ENCODE results near the gene ALDH1A3.

Gene ALDH1A3

DNA sequence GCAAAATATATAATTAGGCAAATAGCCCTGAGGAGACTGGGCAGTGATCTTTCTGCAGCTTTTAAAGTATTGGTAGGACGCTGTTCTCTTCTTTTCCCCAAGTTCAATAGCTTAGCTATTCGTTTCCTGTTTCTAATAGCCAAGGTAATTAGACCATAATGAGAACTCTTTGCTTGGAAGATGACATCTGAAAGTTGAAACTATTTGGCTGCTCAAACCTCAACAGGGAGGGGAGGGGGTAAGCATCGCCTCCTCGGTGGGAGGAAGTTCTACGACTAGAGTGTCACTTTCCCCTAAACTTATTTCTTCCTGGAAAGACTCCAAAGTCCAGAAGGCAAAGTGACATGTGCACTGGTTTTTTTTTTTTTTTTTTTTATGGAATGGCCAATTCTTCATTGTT is 22.8 kb upstream of the ALDH1A3 start:
- H3K4me1 ChIP-seq: no peaks in the 10 kb centered on the region
- no peak overlapping the region for H3K27ac ChIP-seq
- no peaks in the 10 kb centered on the region for H3K36me3 ChIP-seq (ENCODE audit: control insufficient read depth, insufficient read depth, low read length)
- TF ChIP-seq, protein P1, sequence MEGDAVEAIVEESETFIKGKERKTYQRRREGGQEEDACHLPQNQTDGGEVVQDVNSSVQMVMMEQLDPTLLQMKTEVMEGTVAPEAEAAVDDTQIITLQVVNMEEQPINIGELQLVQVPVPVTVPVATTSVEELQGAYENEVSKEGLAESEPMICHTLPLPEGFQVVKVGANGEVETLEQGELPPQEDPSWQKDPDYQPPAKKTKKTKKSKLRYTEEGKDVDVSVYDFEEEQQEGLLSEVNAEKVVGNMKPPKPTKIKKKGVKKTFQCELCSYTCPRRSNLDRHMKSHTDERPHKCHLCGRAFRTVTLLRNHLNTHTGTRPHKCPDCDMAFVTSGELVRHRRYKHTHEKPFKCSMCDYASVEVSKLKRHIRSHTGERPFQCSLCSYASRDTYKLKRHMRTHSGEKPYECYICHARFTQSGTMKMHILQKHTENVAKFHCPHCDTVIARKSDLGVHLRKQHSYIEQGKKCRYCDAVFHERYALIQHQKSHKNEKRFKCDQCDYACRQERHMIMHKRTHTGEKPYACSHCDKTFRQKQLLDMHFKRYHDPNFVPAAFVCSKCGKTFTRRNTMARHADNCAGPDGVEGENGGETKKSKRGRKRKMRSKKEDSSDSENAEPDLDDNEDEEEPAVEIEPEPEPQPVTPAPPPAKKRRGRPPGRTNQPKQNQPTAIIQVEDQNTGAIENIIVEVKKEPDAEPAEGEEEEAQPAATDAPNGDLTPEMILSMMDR (IDR thresholded peaks at IDR 0.05): no peak
- no peak overlapping the region for H2AFZ ChIP-seq
- no peaks in the 10 kb centered on the region for H3K79me2 ChIP-seq
- no peak overlapping the region for H3K4me3 ChIP-seq (ENCODE audit: low read depth, low read length)
- H3K9ac ChIP-seq: no peak overlapping the region
- H3K4me2 ChIP-seq (ENCODE audit: low read length): no peak overlapping the region
- H3K27me3 ChIP-seq (ENCODE audit: control insufficient read depth, insufficient read depth, low read length): no peaks in the 10 kb centered on the region
- no peaks in the 10 kb centered on the region for H3K9me3 ChIP-seq (ENCODE audit: control insufficient read depth, low read length)

DNA sequence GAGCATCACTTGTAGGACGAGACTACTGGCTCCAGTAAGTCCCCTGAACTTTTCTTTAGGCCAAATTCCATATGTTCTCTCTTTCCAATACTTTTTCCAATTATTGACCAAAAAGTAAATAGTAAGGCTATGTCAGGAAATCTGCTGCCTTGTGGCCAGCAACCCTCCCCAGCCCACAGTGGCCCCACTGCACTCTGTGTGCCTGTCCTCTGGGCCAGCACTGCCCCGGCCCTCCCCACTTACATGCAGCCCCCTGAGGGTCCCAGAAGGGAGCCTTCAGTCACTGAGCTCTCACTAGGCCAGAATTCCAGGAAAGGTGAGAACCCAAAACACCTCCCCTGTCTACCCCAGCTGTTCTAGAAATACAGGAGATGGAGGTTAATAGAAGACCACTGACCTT is 21.3 kb upstream of the ALDH1A3 start:
- H3K4me3 ChIP-seq (ENCODE audit: low read depth, low read length): no peak overlapping the region
- no peaks in the 10 kb centered on the region for H3K9me3 ChIP-seq (ENCODE audit: control insufficient read depth, low read length)
- H3K36me3 ChIP-seq (ENCODE audit: control insufficient read depth, insufficient read depth, low read length): no peaks in the 10 kb centered on the region
- H3K27ac ChIP-seq: no peak overlapping the region
- H3K27me3 ChIP-seq (ENCODE audit: control insufficient read depth, insufficient read depth, low read length): no peaks in the 10 kb centered on the region
- no peak overlapping the region for H3K4me2 ChIP-seq (ENCODE audit: low read length)
- no peak overlapping the region for H2AFZ ChIP-seq
- H3K4me1 ChIP-seq: no peaks in the 10 kb centered on the region
- H3K79me2 ChIP-seq: no peaks in the 10 kb centered on the region
- no peak overlapping the region for H3K9ac ChIP-seq
- TF ChIP-seq, protein P1 (IDR thresholded peaks at IDR 0.05): no peak

DNA sequence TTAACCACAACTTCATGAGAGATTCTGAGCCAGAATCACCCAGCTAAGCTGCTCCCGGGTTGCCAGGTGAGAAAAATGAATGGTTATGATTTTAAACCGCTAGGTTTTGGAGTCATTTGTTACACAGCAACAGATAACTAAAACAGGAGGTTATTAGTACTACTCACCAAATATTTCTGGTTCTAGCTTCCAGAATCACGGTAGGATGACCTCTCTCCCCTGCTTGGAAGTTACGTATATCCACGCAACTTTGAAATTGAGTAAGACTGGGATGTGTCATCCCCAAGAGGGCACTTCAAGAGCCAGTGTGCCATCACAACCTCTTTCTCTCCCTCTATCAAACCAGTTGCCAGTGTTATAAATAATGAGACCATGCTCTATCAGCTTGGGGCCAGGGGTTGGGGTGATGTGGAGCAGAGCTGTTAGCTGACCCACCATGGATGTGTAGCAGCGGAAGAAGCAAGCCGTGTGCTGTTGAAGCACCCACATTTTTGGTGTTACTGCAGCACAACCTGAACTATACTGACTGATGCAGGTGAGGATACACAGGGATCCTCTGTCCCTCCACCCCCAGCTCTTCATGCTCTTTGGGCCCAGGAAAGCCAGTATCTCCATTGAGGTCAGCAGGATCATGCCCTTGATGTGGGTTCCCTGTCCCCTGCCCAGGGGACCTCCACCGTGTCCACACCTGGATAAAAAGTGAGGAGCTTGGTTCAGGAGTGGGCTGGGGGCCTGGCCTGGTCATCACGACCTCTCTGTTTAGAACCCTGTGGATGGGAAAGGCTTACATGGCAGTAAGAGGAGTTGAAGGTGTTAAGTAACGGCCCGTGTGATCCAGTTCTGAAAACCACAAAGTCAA is 19.4 kb upstream of the ALDH1A3 start:
- H3K9me3 ChIP-seq (ENCODE audit: control insufficient read depth, low read length): no peaks in the 10 kb centered on the region
- no peaks in the 10 kb centered on the region for H3K36me3 ChIP-seq (ENCODE audit: control insufficient read depth, insufficient read depth, low read length)
- H3K4me1 ChIP-seq: no peaks in the 10 kb centered on the region
- no peak overlapping the region for H3K4me3 ChIP-seq (ENCODE audit: low read depth, low read length)
- no peak overlapping the region for H3K9ac ChIP-seq
- no peak overlapping the region for H3K4me2 ChIP-seq (ENCODE audit: low read length)
- H3K27ac ChIP-seq: no peak overlapping the region
- H2AFZ ChIP-seq: no peak overlapping the region
- no peaks in the 10 kb centered on the region for H3K79me2 ChIP-seq
- H3K27me3 ChIP-seq (ENCODE audit: control insufficient read depth, insufficient read depth, low read length): no peaks in the 10 kb centered on the region
- TF ChIP-seq, protein P1 (IDR thresholded peaks at IDR 0.05): no peak

DNA sequence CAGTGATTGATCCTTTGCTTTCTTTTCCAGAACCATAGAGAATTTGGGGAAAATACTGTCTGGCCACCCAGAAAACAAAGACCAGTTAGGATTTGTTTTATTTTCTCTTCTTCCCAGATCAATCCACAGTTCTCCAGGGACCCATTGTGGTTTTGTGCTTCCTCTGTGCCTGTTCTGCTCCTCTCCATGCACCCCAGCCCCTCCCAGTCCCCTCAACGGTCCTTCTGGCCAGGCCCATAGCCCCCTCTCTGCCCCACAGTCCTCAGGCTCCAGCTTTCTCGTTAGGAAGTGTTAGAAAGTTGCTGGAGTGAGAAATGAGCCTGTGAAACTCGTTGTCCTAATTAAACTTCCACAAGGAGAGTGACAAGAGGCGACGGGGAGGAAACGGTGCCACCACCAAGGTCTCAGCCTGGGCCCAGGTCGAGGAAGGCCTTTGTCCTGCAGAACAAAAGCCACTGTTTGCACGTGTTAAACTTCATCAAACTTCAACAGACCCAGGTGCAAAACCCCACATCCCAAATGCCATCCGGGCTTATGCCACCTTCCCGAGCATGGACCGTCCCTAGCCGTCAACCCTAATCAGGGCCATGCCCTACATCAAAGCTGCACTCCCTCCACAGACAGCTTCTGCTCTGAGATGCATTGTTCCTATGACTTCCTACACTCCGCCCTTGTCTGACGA is 18.7 kb upstream of the ALDH1A3 start:
- H3K9me3 ChIP-seq (ENCODE audit: control insufficient read depth, low read length): no peaks in the 10 kb centered on the region
- no peak overlapping the region for H3K4me2 ChIP-seq (ENCODE audit: low read length)
- TF ChIP-seq, protein P1 (IDR thresholded peaks at IDR 0.05): no peak
- no peak overlapping the region for H3K27ac ChIP-seq
- no peaks in the 10 kb centered on the region for H3K36me3 ChIP-seq (ENCODE audit: control insufficient read depth, insufficient read depth, low read length)
- no peaks in the 10 kb centered on the region for H3K79me2 ChIP-seq
- no peaks in the 10 kb centered on the region for H3K4me1 ChIP-seq
- no peak overlapping the region for H3K4me3 ChIP-seq (ENCODE audit: low read depth, low read length)
- no peak overlapping the region for H2AFZ ChIP-seq
- H3K27me3 ChIP-seq (ENCODE audit: control insufficient read depth, insufficient read depth, low read length): no peaks in the 10 kb centered on the region
- no peak overlapping the region for H3K9ac ChIP-seq
